HG03378 (cell line): Measurements from ENCODE around the gene NTN1.

Source experiments
- ATAC-seq: cut with Tn5 transposase; IDR thresholded peaks from one replicate; pipeline ENCODE4 v1.9.1; 2021; ENCODE audit warnings: mild to moderate bottlenecking, moderate library complexity; ENCODE audit not compliant: unreplicated experiment

The NTN1 gene

GRCh38 chr17:9212376-9213302 lies 191.3 kb downstream of the NTN1 start:
- ATAC-seq, result no peak

GRCh38 chr17:9213303-9213640 lies 192.0 kb downstream of the NTN1 start:
- ATAC-seq, result no peak

GRCh38 chr17:9215465-9215864 lies 194.2 kb downstream of the NTN1 start:
- no peak for ATAC-seq

GRCh38 chr17:9217151-9218056 lies 196.1 kb downstream of the NTN1 start:
- ATAC-seq, result no peak

- no peak for ATAC-seq
These were observed 196.8 kb downstream of the NTN1 start for GRCh38 chr17:9218064-9218635.

- ATAC-seq, result no peak
These were observed 197.6 kb downstream of the NTN1 start for GRCh38 chr17:9218911-9219310.

- no peak for ATAC-seq
These were observed 198.5 kb downstream of the NTN1 start for GRCh38 chr17:9219631-9220397.

GRCh38 chr17:9220398-9221146 lies 199.3 kb downstream of the NTN1 start:
- no peak for ATAC-seq

GRCh38 chr17:9221147-9221921 lies 200.0 kb downstream of the NTN1 start:
- no peak for ATAC-seq

GRCh38 chr17:9221922-9222180 lies 200.5 kb downstream of the NTN1 start:
- ATAC-seq, result no peak

GRCh38 chr17:9223531-9223930 lies 202.2 kb downstream of the NTN1 start:
- ATAC-seq, result no peak

- ATAC-seq, result no peak
These were observed 203.2 kb downstream of the NTN1 start for GRCh38 chr17:9224485-9224884.

GRCh38 chr17:9225305-9226101 lies 204.2 kb downstream of the NTN1 start:
- ATAC-seq, result no peak

GRCh38 chr17:9226130-9226793 lies 205.0 kb downstream of the NTN1 start:
- no peak for ATAC-seq

GRCh38 chr17:9226794-9227135 lies 205.5 kb downstream of the NTN1 start:
- ATAC-seq, result no peak

- no peak for ATAC-seq
These were observed 206.6 kb downstream of the NTN1 start for GRCh38 chr17:9227819-9228407.

- ATAC-seq, result no peak
These were observed 207.3 kb downstream of the NTN1 start for GRCh38 chr17:9228408-9229159.
